Testis (tissue), 3 donors: Measurements from ENCODE around the gene PI4K2A. TPM values are rescaled to one million over a fixed set of nuclear protein-coding genes. Genes with fewer than 3 reads are reported as not detected.

Experiments used
- DNase-seq: peaks from one replicate; pipeline ENCODE4 v3.0.0-alpha.2; 2019
- H3K27ac ChIP-seq, 2 donors: fragments of 200-600 bp; sonication (generic); one replicate each; pipeline ENCODE4 v1.5.1; 2019
- H3K27me3 ChIP-seq: fragments of 200-600 bp; sonication (generic); one replicate; pipeline ENCODE4 v1.5.1; 2019
- H3K36me3 ChIP-seq: fragments of 200-600 bp; sonication (generic); one replicate; pipeline ENCODE4 v1.5.1; 2017; ENCODE audit warnings: low read depth; ENCODE audit errors: missing control alignments
- H3K4me1 ChIP-seq: fragments of 200-600 bp; sonication (generic); one replicate; pipeline ENCODE4 v1.5.1; 2019
- H3K4me3 ChIP-seq, 2 donors: fragments of 200-600 bp; sonication (generic); one replicate each; pipeline ENCODE4 v1.5.1; 2017 to 2019
- H3K9me3 ChIP-seq: fragments of 200-600 bp; sonication (generic); one replicate; pipeline ENCODE4 v1.5.1; 2017
- CTCF ChIP-seq, 3 experiments: fragments of 450-650 bp in 2 of 3; fragments of 200-600 bp in 1 of 3; sonication (generic) in 1 of 3; IDR thresholded peaks; one replicate each; pipeline ENCODE4 v1.5.1; 2016 to 2019; ENCODE audit warnings: antibody characterized with exemption in 3 of 3, mild to moderate bottlenecking in 2 of 3, moderate library complexity in 1 of 3
- POLR2A ChIP-seq: fragments of 450-650 bp; IDR thresholded peaks from one replicate; pipeline ENCODE4 v1.6.1; 2017; ENCODE audit warnings: antibody characterized with exemption, mild to moderate bottlenecking, moderate library complexity
- WGBS, 2 donors: methylation state at CpG; one replicate each; pipeline ENCODE4 v1.1.5; 2018; 5-methylcytosine and 5-hydroxymethylcytosine counted together
- intact Hi-C: fragments of 100-400 bp; cut with DNase I; formaldehyde crosslinking; loops from one replicate; pipeline ENCODE4 v1.15.1; 2023; ENCODE audit warnings: low total_unique reads
- polyA plus RNA-seq: library from polyadenylated mRNA; stranded (reverse); fragments of 350-450 nt; fragmentation: Illumina TruSeq; extraction: RNeasy Lipid Tissue Mini Kit (QIAGEN cat#74804); gene quantifications from one replicate; pipeline ENCODE4 v1.2.3, GENCODE V29; 2014; ENCODE audit warnings: low read depth, low replicate concordance; ENCODE audit not compliant: insufficient read depth
- total RNA-seq, 2 donors: library from RNA; depleted of rRNA; stranded (reverse); fragments of >200 nt; gene quantifications; one replicate each; pipeline ENCODE4 v1.2.3, GENCODE V29; 2016

The PI4K2A gene
- total and polyA plus RNA-seq, 3 donors from 2014 or later = 24.2 to 31.0 (median 27.4) TPM

DNA sequence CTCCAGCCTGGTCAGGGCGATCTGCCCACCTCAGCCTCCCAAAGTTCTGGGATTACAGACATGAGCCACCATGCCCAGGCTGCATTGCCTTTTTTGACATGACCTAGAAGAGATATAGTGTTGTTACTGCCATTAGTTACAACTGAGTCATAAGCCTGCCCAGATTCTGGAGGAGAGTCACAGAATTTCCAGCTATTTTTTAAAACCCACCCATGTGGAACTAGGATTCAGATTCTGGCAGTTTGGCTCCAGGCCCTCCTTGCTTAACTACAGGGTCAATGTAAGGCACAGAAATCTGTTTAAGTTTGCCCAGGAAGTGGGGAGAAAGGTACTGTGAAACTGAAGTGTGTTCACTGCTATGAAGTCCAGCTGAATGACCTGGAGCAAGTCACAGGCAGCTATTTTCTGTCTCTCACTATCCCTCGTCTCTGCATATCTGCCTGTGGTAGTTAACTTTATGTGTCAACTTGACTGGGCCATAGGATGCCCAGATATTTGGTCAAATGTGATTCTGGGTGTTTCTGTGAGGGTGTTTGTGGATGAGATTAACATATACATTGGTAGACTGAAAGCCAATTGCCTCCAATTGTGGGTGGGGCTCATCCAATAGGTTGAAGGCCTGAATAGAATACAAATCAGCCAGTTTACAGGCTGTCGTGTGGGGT, 64.7 kb downstream of the PI4K2A start:
- TF ChIP-seq CTCF (IDR thresholded peaks at IDR 0.05) = no peak
- TF ChIP-seq POLR2A = no peak
- Histone ChIP-seq H3K36me3 (no peaks in the 10 kb centered on the region), H3K4me3 (no peak overlapping the region), H3K4me1 (no peaks in the 10 kb centered on the region), H3K27ac (no peak overlapping the region), H3K27me3 (no peaks in the 10 kb centered on the region), H3K9me3 (no peaks in the 10 kb centered on the region)
- intact Hi-C loops = no loop called here
- 94 to 98% methylated on average over 3 of the region's 3 CpGs for WGBS, 2 donors
- no peak for DNase-seq

DNA sequence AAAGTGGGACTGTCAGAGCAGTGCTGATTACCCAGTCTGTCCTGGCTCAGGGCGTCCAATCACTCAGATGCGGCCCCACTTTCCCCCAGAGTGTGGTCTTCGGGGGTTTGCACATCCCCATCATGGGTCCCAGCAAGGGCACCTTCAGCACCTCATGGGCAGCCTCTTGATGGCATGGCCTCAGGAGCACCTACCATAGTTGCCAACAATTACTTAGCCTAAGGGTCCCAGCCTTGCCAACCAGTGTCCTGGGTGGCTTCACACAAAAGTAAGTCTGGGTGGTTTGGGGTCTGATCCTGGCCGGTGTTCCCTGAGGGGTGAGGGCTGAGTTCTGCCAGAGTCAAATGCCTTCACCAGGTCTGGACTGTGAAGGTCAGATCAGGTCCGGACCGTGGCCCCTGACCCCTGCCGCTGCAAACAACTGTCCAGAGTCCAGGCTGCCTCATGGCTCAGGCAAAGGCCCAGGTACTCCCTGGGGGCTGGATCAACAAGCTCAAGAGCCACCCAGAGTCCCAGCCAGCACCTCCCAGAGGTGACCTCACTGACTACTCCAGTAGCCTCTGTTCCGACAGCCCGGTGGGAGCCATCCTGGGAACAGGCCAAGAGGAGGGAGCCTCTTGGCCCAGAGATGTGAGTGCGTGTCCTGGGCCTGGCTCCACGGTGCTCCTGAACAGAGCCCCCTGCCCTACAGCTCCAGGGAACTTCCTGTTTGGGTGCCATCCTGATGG, 66.8 kb downstream of the PI4K2A start:
- no peak overlapping the region for H3K4me3 ChIP-seq
- no peak overlapping the region for H3K27ac ChIP-seq
- intact Hi-C loops = no loop called here

DNA sequence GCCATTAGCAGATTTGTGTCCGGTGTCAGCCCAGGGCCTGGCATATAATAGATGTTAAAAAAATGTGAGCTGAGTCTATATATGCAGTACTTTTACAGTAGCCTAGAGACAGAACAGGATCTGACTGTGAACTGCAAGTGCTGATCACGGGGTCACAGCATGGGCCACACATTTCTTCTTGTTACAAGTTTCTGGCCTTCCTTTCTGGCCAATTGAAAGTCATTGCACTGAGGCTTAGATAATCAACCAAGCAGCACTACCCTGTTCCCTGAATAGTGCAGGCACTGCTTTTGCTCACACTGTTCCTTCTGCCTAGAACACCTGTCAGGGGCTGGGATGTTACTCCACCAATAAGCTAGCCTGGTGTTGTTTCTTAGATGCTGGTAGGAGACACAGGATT, 67.7 kb downstream of the PI4K2A start:
- H3K27ac ChIP-seq = no peak overlapping the region
- no peaks in the 10 kb centered on the region for H3K27me3 ChIP-seq
- WGBS, 2 donors = 64 to 78% methylated on average over 2 of the region's 2 CpGs
- no peaks in the 10 kb centered on the region for H3K36me3 ChIP-seq
- no peak overlapping the region for H3K4me3 ChIP-seq
- intact Hi-C loops = no loop called here
- peaks cover 8% of the 10 kb centered on the region for H3K4me1 ChIP-seq
- TF ChIP-seq CTCF (IDR thresholded peaks at IDR 0.05) (no peak), POLR2A (no peak)
- DNase-seq = no peak
- H3K9me3 ChIP-seq = no peaks in the 10 kb centered on the region

More for the DNA sequence above, 66.8 kb downstream of the PI4K2A start:
- 84 to 92% methylated on average over 3 to 10 of the region's 11 CpGs for WGBS, 2 donors
- TF ChIP-seq CTCF (IDR thresholded peaks at IDR 0.05) = no peak
- TF ChIP-seq POLR2A = no peak
- no peaks in the 10 kb centered on the region for H3K27me3 ChIP-seq
- H3K36me3 ChIP-seq = no peaks in the 10 kb centered on the region
- H3K9me3 ChIP-seq = no peaks in the 10 kb centered on the region
- no peak for DNase-seq
- H3K4me1 ChIP-seq = peaks cover 3% of the 10 kb centered on the region

- intact Hi-C loops = no loop called here
Measured at GRCh38 chr10:97708976-97709946, 68.8 kb downstream of the PI4K2A start.

More at GRCh38 chr10:97708976-97709946, 68.8 kb downstream of the PI4K2A start:
- H3K9me3 ChIP-seq = no peaks in the 10 kb centered on the region
- no peaks in the 10 kb centered on the region for H3K27me3 ChIP-seq
- DNase-seq = peak; percentile 89
- H3K4me1 ChIP-seq = peaks cover 10% of the 10 kb centered on the region
- no peaks in the 10 kb centered on the region for H3K36me3 ChIP-seq
- no peak for TF ChIP-seq POLR2A
- peak in 2 of 3 experiments; percentile 67 to 70 for TF ChIP-seq CTCF (IDR thresholded peaks at IDR 0.05)
- WGBS, 2 donors = 47 to 53% methylated on average over 17 to 18 of the region's 18 CpGs
- H3K27ac ChIP-seq = peak overlapping the region in 1 of 2 donors; percentile 57
- H3K4me3 ChIP-seq = no peak overlapping the region
